ENCODE results near the gene MSTN. TPM values are rescaled to one million over a fixed set of nuclear protein-coding genes. Genes with fewer than 3 reads are reported as not detected.

The MSTN gene
- total RNA-seq, 1 experiment from 2014 or later: not detected

DNA sequence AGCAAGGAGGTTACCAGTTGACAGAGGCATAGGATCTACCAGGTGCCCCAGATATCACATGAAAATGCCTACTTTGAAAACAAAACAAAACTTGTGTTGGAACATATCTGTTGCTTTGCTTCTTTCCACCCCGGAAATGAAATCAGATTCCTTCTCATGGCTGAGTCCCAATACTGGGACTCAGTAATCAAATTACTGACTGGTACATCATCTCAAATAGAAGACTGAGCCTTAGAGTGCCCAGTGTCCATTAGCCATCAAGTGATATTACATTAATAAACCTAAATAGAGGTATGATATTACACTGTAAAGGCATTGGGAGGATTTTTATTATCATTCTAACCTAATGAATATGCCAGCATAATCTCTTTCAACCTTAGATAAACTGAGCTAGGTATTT is 48.6 kb upstream of the MSTN start:
- no peak overlapping the region for H2BK12ac ChIP-seq (ENCODE audit: insufficient read length, low read depth, low read length)
- no peak overlapping the region for H3K56ac ChIP-seq (ENCODE audit: insufficient read length, low read depth, low read length)
- H3K4ac ChIP-seq (ENCODE audit: low read depth, low read length): no peak overlapping the region
- no peaks in the 10 kb centered on the region for H3K27me3 Mint-ChIP-seq (ENCODE audit: low read depth)
- no peak overlapping the region for H2BK15ac ChIP-seq (ENCODE audit: low read depth, low read length)
- peaks cover 3 to 5% of the 10 kb centered on the region in 2 experiments; a peak in 1 of 4 replicates for H3K4me1 Mint-ChIP-seq
- no peak overlapping the region for H3K4me3 Mint-ChIP-seq
- H4K20me1 ChIP-seq (ENCODE audit: control insufficient read depth, insufficient read depth, insufficient read length): no peaks in the 10 kb centered on the region
- no peaks in the 10 kb centered on the region for H3K23me2 ChIP-seq (ENCODE audit: insufficient read length, low read depth, low read length, poor library complexity, severe bottlenecking)
- H3T11ph ChIP-seq (ENCODE audit: low read length): no peak overlapping the region
- no peak for DNase-seq
- no peak overlapping the region for H2BK120ac ChIP-seq (ENCODE audit: low read depth, low read length, poor library complexity, severe bottlenecking)
- H2BK20ac ChIP-seq (ENCODE audit: low read depth, low read length, poor library complexity, severe bottlenecking): no peak overlapping the region
- H3K4me2 ChIP-seq (ENCODE audit: insufficient read depth, insufficient read length, low read length): no peak overlapping the region
- H3K9me3 Mint-ChIP-seq: no peaks in the 10 kb centered on the region; a peak in 1 of 5 replicates
- H3K27ac Mint-ChIP-seq: no peak overlapping the region
- H4K8ac ChIP-seq (replicated peaks; ENCODE audit: insufficient read length, low read depth, low read length): no peak overlapping the region
- H4K5ac ChIP-seq (ENCODE audit: insufficient read length, low read depth, low read length): no peak overlapping the region
- H3K9me3 ChIP-seq (ENCODE audit: control insufficient read depth, low read depth, low read length): no peaks in the 10 kb centered on the region
- no peak overlapping the region for H2BK5ac ChIP-seq (ENCODE audit: insufficient read length, low read length)
- H3K36me3 Mint-ChIP-seq (ENCODE audit: insufficient read depth in 1 of 3, low read depth in 3 of 3): no peaks in the 10 kb centered on the region; a peak in 1 of 7 replicates
- H3K18ac ChIP-seq (ENCODE audit: insufficient read length, low read depth, low read length): no peak overlapping the region
- WGBS (ENCODE audit: extremely low coverage, insufficient read length, low lambda C conversion rate): no CpG with 5 or more reads among the region's 1 CpG
- H2AFZ ChIP-seq (ENCODE audit: low read length): no peak overlapping the region
- TF ChIP-seq, protein P1, sequence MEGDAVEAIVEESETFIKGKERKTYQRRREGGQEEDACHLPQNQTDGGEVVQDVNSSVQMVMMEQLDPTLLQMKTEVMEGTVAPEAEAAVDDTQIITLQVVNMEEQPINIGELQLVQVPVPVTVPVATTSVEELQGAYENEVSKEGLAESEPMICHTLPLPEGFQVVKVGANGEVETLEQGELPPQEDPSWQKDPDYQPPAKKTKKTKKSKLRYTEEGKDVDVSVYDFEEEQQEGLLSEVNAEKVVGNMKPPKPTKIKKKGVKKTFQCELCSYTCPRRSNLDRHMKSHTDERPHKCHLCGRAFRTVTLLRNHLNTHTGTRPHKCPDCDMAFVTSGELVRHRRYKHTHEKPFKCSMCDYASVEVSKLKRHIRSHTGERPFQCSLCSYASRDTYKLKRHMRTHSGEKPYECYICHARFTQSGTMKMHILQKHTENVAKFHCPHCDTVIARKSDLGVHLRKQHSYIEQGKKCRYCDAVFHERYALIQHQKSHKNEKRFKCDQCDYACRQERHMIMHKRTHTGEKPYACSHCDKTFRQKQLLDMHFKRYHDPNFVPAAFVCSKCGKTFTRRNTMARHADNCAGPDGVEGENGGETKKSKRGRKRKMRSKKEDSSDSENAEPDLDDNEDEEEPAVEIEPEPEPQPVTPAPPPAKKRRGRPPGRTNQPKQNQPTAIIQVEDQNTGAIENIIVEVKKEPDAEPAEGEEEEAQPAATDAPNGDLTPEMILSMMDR (conservative IDR thresholded peaks at IDR 0.05): no peak
- no peak overlapping the region for H3K9ac ChIP-seq (ENCODE audit: extremely low read depth, insufficient read length, low read length)
- no peaks in the 10 kb centered on the region for H3K27me3 ChIP-seq (ENCODE audit: insufficient read depth, low read length)
- H3K14ac ChIP-seq (ENCODE audit: insufficient read depth, low read length): no peak overlapping the region
- no peak overlapping the region for H2AK5ac ChIP-seq (ENCODE audit: insufficient read length, low read length)
- H3K4me1 ChIP-seq (ENCODE audit: insufficient read depth, low read length): no peaks in the 10 kb centered on the region
- no peak overlapping the region for H3K27ac ChIP-seq (ENCODE audit: insufficient read length, low read depth, low read length)
- H3K79me2 ChIP-seq (ENCODE audit: insufficient read depth, low read length): no peaks in the 10 kb centered on the region
- H3K79me1 ChIP-seq (ENCODE audit: insufficient read depth, low read depth, low read length, poor library complexity, severe bottlenecking): no peaks in the 10 kb centered on the region
- H4K91ac ChIP-seq (ENCODE audit: insufficient read length, low read depth, low read length): no peak overlapping the region
- no peak overlapping the region for H3K23ac ChIP-seq (ENCODE audit: insufficient read length, low read depth, low read length)
